IMR-90 (cell line): ENCODE measurements around the gene HPSE2. TPM values are rescaled to one million over a fixed set of nuclear protein-coding genes. Genes with fewer than 3 reads are reported as not detected.

Experiments
- ATAC-seq: fragments of 200-7000 bp; cut with Tn5 transposase; 2 replicates; pipeline ENCODE4 v1.9.1; 2020; ENCODE audit warnings: low read depth, mild to moderate bottlenecking, moderate library complexity
- BruUV-seq: library from RNA; stranded (reverse); fragments of 400-500 nt; replicated peaks from 2 replicates; lab custom pipeline; 2021; lab: Mats Ljungman, UMichigan
- CTCF ChIA-PET: fragments of 300-600 bp; formaldehyde crosslinking; extraction: SDS; loops from one replicate; lab custom pipeline; 2021; ENCODE audit warnings: antibody characterized with exemption; lab: Yijun Ruan, JAX
- POLR2A ChIA-PET: fragments of 300-600 bp; sonication (Branson Sonifier 250); formaldehyde crosslinking; loops from one replicate; lab custom pipeline; 2022; ENCODE audit warnings: antibody characterized with exemption; ENCODE audit not compliant: unreplicated experiment; lab: Charles Lee
- DNase-seq: peaks from one replicate; pipeline ENCODE4 v3.0.0; 2013
- H2AFZ ChIP-seq: replicated peaks from 2 replicates; pipeline ENCODE3; 2013; ENCODE audit warnings: low read length, mild to moderate bottlenecking; ENCODE audit not compliant: poor library complexity
- H2AK5ac ChIP-seq: 2 replicates; pipeline ENCODE4 v1.6.1; 2013; ENCODE audit warnings: low read depth, low read length, inconsistent platforms
- H2AK9ac ChIP-seq: replicated peaks from 2 replicates; pipeline ENCODE3; 2013; ENCODE audit warnings: mild to moderate bottlenecking, low read depth, low read length, moderate library complexity; ENCODE audit not compliant: poor library complexity
- H2BK120ac ChIP-seq: 2 replicates; pipeline ENCODE4 v1.6.1; 2013; ENCODE audit warnings: low read depth, low read length, inconsistent platforms
- H2BK15ac ChIP-seq: 3 replicates; pipeline ENCODE4 v1.6.1; 2013; ENCODE audit warnings: low read depth, low read length, inconsistent platforms
- H2BK20ac ChIP-seq: 2 replicates; pipeline ENCODE4 v1.6.1; 2013; ENCODE audit warnings: low read depth, mild to moderate bottlenecking, inconsistent platforms, low read length, moderate library complexity
- H2BK5ac ChIP-seq: 2 replicates; pipeline ENCODE4 v1.6.1; 2013; ENCODE audit warnings: mild to moderate bottlenecking, low read depth, low read length, inconsistent platforms; ENCODE audit not compliant: poor library complexity, severe bottlenecking
- H3K14ac ChIP-seq: replicated peaks from 2 replicates; pipeline ENCODE4 v1.6.1; 2013; ENCODE audit warnings: low read depth, low read length, inconsistent platforms
- H3K18ac ChIP-seq: 2 replicates; pipeline ENCODE4 v1.6.1; 2013; ENCODE audit warnings: low read depth, low read length, control low read depth
- H3K23ac ChIP-seq: 2 replicates; pipeline ENCODE4 v1.6.1; 2013; ENCODE audit warnings: low read depth, low read length, inconsistent platforms
- H3K27ac ChIP-seq: 2 replicates; pipeline ENCODE4 v1.5.1; 2013; ENCODE audit warnings: mild to moderate bottlenecking, control low read depth, low read length; ENCODE audit not compliant: insufficient read depth
- H3K27me3 ChIP-seq: 2 replicates; pipeline ENCODE4 v1.6.1; 2013; ENCODE audit warnings: low read length; ENCODE audit not compliant: control insufficient read depth, insufficient read depth
- H3K36me3 ChIP-seq: 2 replicates; pipeline ENCODE4 v1.6.1; 2013; ENCODE audit warnings: low read length, mixed read lengths; ENCODE audit not compliant: control insufficient read depth, insufficient read depth
- H3K4ac ChIP-seq: 2 replicates; pipeline ENCODE4 v1.6.1; 2013; ENCODE audit warnings: low read depth, low read length, inconsistent platforms
- H3K4me1 ChIP-seq: 2 replicates; pipeline ENCODE4 v1.6.1; 2013; ENCODE audit warnings: low read length, mixed read lengths; ENCODE audit not compliant: control insufficient read depth, insufficient read depth
- H3K4me2 ChIP-seq: 2 replicates; pipeline ENCODE4 v1.6.1; 2013; ENCODE audit warnings: low read depth, mild to moderate bottlenecking, control low read depth, low read length, moderate library complexity
- H3K4me3 ChIP-seq: 2 replicates; pipeline ENCODE4 v1.5.1; 2013; ENCODE audit warnings: low read depth, mild to moderate bottlenecking, control low read depth, low read length, moderate library complexity; ENCODE audit not compliant: insufficient read depth
- H3K56ac ChIP-seq: 2 replicates; pipeline ENCODE4 v1.6.1; 2013; ENCODE audit warnings: low read length, inconsistent platforms; ENCODE audit not compliant: insufficient read depth; ENCODE audit errors: extremely low read depth
- H3K79me1 ChIP-seq, 2 experiments: 2 replicates each; pipeline ENCODE4 v1.6.1; 2013; ENCODE audit warnings: low read length in 2 of 2, inconsistent platforms in 1 of 2, low read depth in 1 of 2
- H3K9ac ChIP-seq: 2 replicates; pipeline ENCODE4 v1.6.1; 2013; ENCODE audit warnings: low read depth, low read length, control low read depth
- H3K9me1 ChIP-seq: 2 replicates; pipeline ENCODE4 v1.6.1; 2013; ENCODE audit warnings: low read length, inconsistent platforms; ENCODE audit not compliant: insufficient read depth
- H3K9me3 ChIP-seq: 2 replicates; pipeline ENCODE4 v1.6.1; 2013; ENCODE audit warnings: low read length; ENCODE audit not compliant: control insufficient read depth, insufficient read depth
- H4K20me1 ChIP-seq: 2 replicates; pipeline ENCODE4 v1.6.1; 2013; ENCODE audit warnings: low read length, inconsistent platforms; ENCODE audit not compliant: insufficient read depth
- H4K5ac ChIP-seq: 2 replicates; pipeline ENCODE4 v1.6.1; 2013; ENCODE audit warnings: mild to moderate bottlenecking, low read depth, low read length, control low read depth
- H4K8ac ChIP-seq, 2 experiments: 2 replicates each; pipeline ENCODE4 v1.6.1; 2013; ENCODE audit warnings: low read depth in 2 of 2, low read length in 2 of 2, control low read depth in 1 of 2, inconsistent platforms in 1 of 2
- H4K91ac ChIP-seq: 2 replicates; pipeline ENCODE4 v1.6.1; 2013; ENCODE audit warnings: low read depth, low read length, inconsistent platforms; ENCODE audit not compliant: insufficient read depth
- CHD1 ChIP-seq: IDR thresholded peaks from 2 replicates; pipeline ENCODE4 v1.6.1; 2012; ENCODE audit warnings: low read depth, low read length, improper control_type of control experiment
- CTCF ChIP-seq: conservative IDR thresholded peaks from 2 replicates; pipeline ENCODE4 v1.5.1; 2012; ENCODE audit warnings: mild to moderate bottlenecking, low read depth, low read length, improper control_type of control experiment
- MXI1 ChIP-seq: IDR thresholded peaks from 2 replicates; pipeline ENCODE4 v1.6.1; 2012; ENCODE audit warnings: low read depth, mild to moderate bottlenecking, low read length, moderate library complexity, borderline replicate concordance
- POLR2A ChIP-seq: IDR thresholded peaks from 2 replicates; pipeline ENCODE4 v1.6.1; 2012; ENCODE audit warnings: mild to moderate bottlenecking, low read depth, low read length
- RAD21 ChIP-seq: IDR thresholded peaks from 2 replicates; pipeline ENCODE4 v1.6.1; 2012; ENCODE audit warnings: low read length, improper control_type of control experiment
- RCOR1 ChIP-seq: IDR thresholded peaks from 2 replicates; pipeline ENCODE4 v1.6.1; 2012; ENCODE audit warnings: mild to moderate bottlenecking, low read length, improper control_type of control experiment; ENCODE audit not compliant: insufficient replicate concordance
- RFX5 ChIP-seq: IDR thresholded peaks from 2 replicates; pipeline ENCODE4 v1.8.0; 2012; ENCODE audit warnings: low read depth, mild to moderate bottlenecking, low read length, moderate library complexity
- SMC3 ChIP-seq: fragments of 150-350 bp; IDR thresholded peaks from 2 replicates; pipeline ENCODE4 v1.6.1; 2016; ENCODE audit warnings: low read depth, mild to moderate bottlenecking, antibody characterized with exemption, low read length, moderate library complexity
- USF2 ChIP-seq: fragments of 150-350 bp; IDR thresholded peaks from 2 replicates; pipeline ENCODE4 v1.6.1; 2017; ENCODE audit warnings: mild to moderate bottlenecking, antibody characterized with exemption, low read length, low read depth
- dilution Hi-C: fragments of 300-500 bp; cut with HindIII; formaldehyde crosslinking; loops from one replicate; pipeline ENCODE4 v1.14.3; 2018; ENCODE audit warnings: low sequenced_read_pairs; ENCODE audit not compliant: unreplicated experiment
- in situ Hi-C: fragments of 300-500 bp; cut with MboI; formaldehyde crosslinking; loops from 3 replicates; pipeline ENCODE4 v1.14.3; 2019; ENCODE audit warnings: low sequenced_read_pairs, inconsistent platforms, mixed read lengths
- intact Hi-C: fragments of 100-400 bp; cut with micrococcal nuclease; formaldehyde crosslinking; loops from 2 replicates; pipeline ENCODE4 v1.10.0; 2022
- polyA plus RNA-seq, 3 experiments: library from polyadenylated mRNA; depleted of rRNA; stranded (reverse); fragments of >200 nt; gene quantifications; 2 replicates each; pipeline ENCODE4 v1.2.3, GENCODE V29; 2012; ENCODE audit warnings: low replicate concordance in 1 of 3
- total RNA-seq: library from RNA; depleted of rRNA; stranded (reverse); fragments of >200 nt; gene quantifications from 2 replicates; pipeline ENCODE4 v1.2.3, GENCODE V29; 2012

The HPSE2 gene
- total and polyA plus RNA-seq, 2 of the 4 experiments (the other 2 are of a cell fraction): not detected

- Histone ChIP-seq H2AK5ac (no peak overlapping the region), H3K79me1 (no peaks in the 10 kb centered on the region), H2AFZ (no peak overlapping the region), H4K20me1 (no peaks in the 10 kb centered on the region), H2BK15ac (no peak overlapping the region), H3K14ac (no peak overlapping the region), H3K36me3 (no peaks in the 10 kb centered on the region), H3K9me3 (no peaks in the 10 kb centered on the region), H2AK9ac (no peak overlapping the region), H3K9ac (no peak overlapping the region), H3K4ac (no peak overlapping the region), H3K9me1 (no peaks in the 10 kb centered on the region), H2BK5ac (no peak overlapping the region), H4K5ac (no peak overlapping the region), H3K27ac (no peak overlapping the region), H4K8ac (no peak overlapping the region), H4K91ac (no peak overlapping the region), H3K4me2 (no peak overlapping the region), H3K4me1 (no peaks in the 10 kb centered on the region), H2BK120ac (no peak overlapping the region), H3K56ac (no peak overlapping the region), H3K23ac (no peak overlapping the region), H3K27me3 (no peaks in the 10 kb centered on the region), H3K18ac (no peak overlapping the region), H3K4me3 (no peak overlapping the region), H2BK20ac (no peak overlapping the region)
- in situ Hi-C loops: no loop called here
- no peak for ATAC-seq
- no peak for DNase-seq
- POLR2A ChIA-PET: no interaction called here
- no TSS peak for BruUV-seq
- dilution Hi-C loops: no loop called here
- TF ChIP-seq MXI1 (no peak), RCOR1 (no peak), USF2 (no peak), RFX5 (no peak), CTCF (no peak), RAD21 (no peak), CHD1 (no peak), POLR2A (no peak), SMC3 (no peak)
- intact Hi-C loops: no loop called here
- CTCF ChIA-PET: no interaction called here
Observed at GRCh38 chr10:98538472-98538871, 697.2 kb downstream of the HPSE2 start.
